Rectal smooth muscle tissue (tissue), 1 donor: ENCODE measurements around the gene TBRG1.
A peak's percentile ranks its signal among the peaks of the same experiment; 100 is the strongest.

ENCODE experiments used
- H3K27ac ChIP-seq: one replicate; pipeline ENCODE4 v1.7.0; 2013; ENCODE audit warnings: low read depth, low read length, inconsistent platforms
- H3K27me3 ChIP-seq: one replicate; pipeline ENCODE4 v1.7.0; 2013; ENCODE audit warnings: low read length; ENCODE audit not compliant: control insufficient read depth, insufficient read depth
- H3K36me3 ChIP-seq: one replicate; pipeline ENCODE4 v1.7.0; 2013; ENCODE audit warnings: low read length; ENCODE audit not compliant: control insufficient read depth, insufficient read depth
- H3K4me1 ChIP-seq: one replicate; pipeline ENCODE4 v1.7.0; 2013; ENCODE audit warnings: low read length; ENCODE audit not compliant: control insufficient read depth, insufficient read depth
- H3K4me3 ChIP-seq: one replicate; pipeline ENCODE4 v1.7.0; 2013; ENCODE audit warnings: low read length
- H3K9ac ChIP-seq: one replicate; pipeline ENCODE4 v1.7.0; 2013; ENCODE audit warnings: low read length

TBRG1 gene

GRCh38 chr11:124622531-124623451, at the start of gene TBRG1:
TSS of gene TBRG1 (plus strand) at chr11:124622864. CDS start at chr11:124623084, 220 bp downstream.
- H3K4me1 ChIP-seq, result peaks cover 10% of the 10 kb centered on the region
- H3K4me3 ChIP-seq, result peak within 1 kb of the TSS; percentile 96
- H3K9ac ChIP-seq, result peak within 1 kb of the TSS; percentile 91
- H3K27ac ChIP-seq, result peak within 1 kb of the TSS; percentile 80
- H3K27me3 ChIP-seq, result no peaks in the 10 kb centered on the region
- H3K36me3 ChIP-seq, result peaks cover 15% of the 10 kb centered on the region

- Histone ChIP-seq H3K4me3 (no peak overlapping the region), H3K27ac (no peak overlapping the region), H3K36me3 (no peaks in the 10 kb centered on the region), H3K4me1 (no peaks in the 10 kb centered on the region), H3K9ac (no peak overlapping the region), H3K27me3 (no peaks in the 10 kb centered on the region)
These were observed 44.8 kb upstream of the TBRG1 start for GRCh38 chr11:124577716-124578427.

GRCh38 chr11:124578761-124579160, 43.9 kb upstream of the TBRG1 start:
- no peaks in the 10 kb centered on the region for H3K36me3 ChIP-seq
- H3K27ac ChIP-seq, result no peak overlapping the region
- no peaks in the 10 kb centered on the region for H3K27me3 ChIP-seq
- H3K9ac ChIP-seq, result no peak overlapping the region
- no peak overlapping the region for H3K4me3 ChIP-seq
- no peaks in the 10 kb centered on the region for H3K4me1 ChIP-seq

GRCh38 chr11:124581817-124582216, 40.8 kb upstream of the TBRG1 start:
- Histone ChIP-seq H3K27me3 (no peaks in the 10 kb centered on the region), H3K9ac (no peak overlapping the region), H3K4me3 (no peak overlapping the region), H3K4me1 (no peaks in the 10 kb centered on the region), H3K27ac (no peak overlapping the region), H3K36me3 (no peaks in the 10 kb centered on the region)

- no peak overlapping the region for H3K4me3 ChIP-seq
- no peak overlapping the region for H3K9ac ChIP-seq
- H3K27ac ChIP-seq, result no peak overlapping the region
- H3K36me3 ChIP-seq, result no peaks in the 10 kb centered on the region
- H3K4me1 ChIP-seq, result no peaks in the 10 kb centered on the region
- H3K27me3 ChIP-seq, result no peaks in the 10 kb centered on the region
These were observed 40.1 kb upstream of the TBRG1 start for GRCh38 chr11:124582565-124582964.

- Histone ChIP-seq H3K27me3 (no peaks in the 10 kb centered on the region), H3K4me3 (no peak overlapping the region), H3K9ac (no peak overlapping the region), H3K27ac (no peak overlapping the region), H3K36me3 (no peaks in the 10 kb centered on the region), H3K4me1 (no peaks in the 10 kb centered on the region)
These were observed 38.9 kb upstream of the TBRG1 start for GRCh38 chr11:124583781-124584180.

GRCh38 chr11:124584681-124585372, 37.8 kb upstream of the TBRG1 start:
- H3K4me1 ChIP-seq, result no peaks in the 10 kb centered on the region
- no peak overlapping the region for H3K4me3 ChIP-seq
- no peaks in the 10 kb centered on the region for H3K27me3 ChIP-seq
- no peaks in the 10 kb centered on the region for H3K36me3 ChIP-seq
- no peak overlapping the region for H3K27ac ChIP-seq
- H3K9ac ChIP-seq, result no peak overlapping the region

GRCh38 chr11:124586238-124586860, 36.3 kb upstream of the TBRG1 start:
- Histone ChIP-seq H3K36me3 (no peaks in the 10 kb centered on the region), H3K9ac (no peak overlapping the region), H3K4me3 (no peak overlapping the region), H3K27ac (no peak overlapping the region), H3K4me1 (no peaks in the 10 kb centered on the region), H3K27me3 (no peaks in the 10 kb centered on the region)

- H3K27me3 ChIP-seq, result no peaks in the 10 kb centered on the region
- H3K9ac ChIP-seq, result no peak overlapping the region
- H3K4me3 ChIP-seq, result no peak overlapping the region
- no peak overlapping the region for H3K27ac ChIP-seq
- no peaks in the 10 kb centered on the region for H3K4me1 ChIP-seq
- no peaks in the 10 kb centered on the region for H3K36me3 ChIP-seq
These were observed 31.2 kb upstream of the TBRG1 start for GRCh38 chr11:124591430-124591829.

- no peaks in the 10 kb centered on the region for H3K36me3 ChIP-seq
- H3K4me1 ChIP-seq, result no peaks in the 10 kb centered on the region
- no peak overlapping the region for H3K27ac ChIP-seq
- no peak overlapping the region for H3K4me3 ChIP-seq
- H3K27me3 ChIP-seq, result no peaks in the 10 kb centered on the region
- no peak overlapping the region for H3K9ac ChIP-seq
These were observed 30.0 kb upstream of the TBRG1 start for GRCh38 chr11:124592627-124593026.

GRCh38 chr11:124595302-124595701, 27.4 kb upstream of the TBRG1 start:
- Histone ChIP-seq H3K4me3 (no peak overlapping the region), H3K9ac (no peak overlapping the region), H3K4me1 (no peaks in the 10 kb centered on the region), H3K36me3 (no peaks in the 10 kb centered on the region), H3K27ac (no peak overlapping the region), H3K27me3 (no peaks in the 10 kb centered on the region)

- H3K9ac ChIP-seq, result no peak overlapping the region
- H3K27me3 ChIP-seq, result no peaks in the 10 kb centered on the region
- H3K4me1 ChIP-seq, result no peaks in the 10 kb centered on the region
- no peaks in the 10 kb centered on the region for H3K36me3 ChIP-seq
- no peak overlapping the region for H3K4me3 ChIP-seq
- H3K27ac ChIP-seq, result no peak overlapping the region
These were observed 25.0 kb upstream of the TBRG1 start for GRCh38 chr11:124597626-124598025.
